Testis (tissue), 2 donors: ENCODE data around the gene NFATC3.

Source experiments
- POLR2A ChIP-seq: fragments of 450-650 bp; IDR thresholded peaks from one replicate; pipeline ENCODE4 v1.6.1; 2017; ENCODE audit warnings: antibody characterized with exemption, mild to moderate bottlenecking, moderate library complexity
- TF ChIP-seq, protein P1 (sequence below), 3 experiments: fragments of 450-650 bp in 2 of 3; fragments of 200-600 bp in 1 of 3; sonication (generic) in 1 of 3; IDR thresholded peaks; one replicate each; pipeline ENCODE4 v1.5.1; 2016 to 2019; ENCODE audit warnings: antibody characterized with exemption in 3 of 3, mild to moderate bottlenecking in 2 of 3, moderate library complexity in 1 of 3

DNA sequence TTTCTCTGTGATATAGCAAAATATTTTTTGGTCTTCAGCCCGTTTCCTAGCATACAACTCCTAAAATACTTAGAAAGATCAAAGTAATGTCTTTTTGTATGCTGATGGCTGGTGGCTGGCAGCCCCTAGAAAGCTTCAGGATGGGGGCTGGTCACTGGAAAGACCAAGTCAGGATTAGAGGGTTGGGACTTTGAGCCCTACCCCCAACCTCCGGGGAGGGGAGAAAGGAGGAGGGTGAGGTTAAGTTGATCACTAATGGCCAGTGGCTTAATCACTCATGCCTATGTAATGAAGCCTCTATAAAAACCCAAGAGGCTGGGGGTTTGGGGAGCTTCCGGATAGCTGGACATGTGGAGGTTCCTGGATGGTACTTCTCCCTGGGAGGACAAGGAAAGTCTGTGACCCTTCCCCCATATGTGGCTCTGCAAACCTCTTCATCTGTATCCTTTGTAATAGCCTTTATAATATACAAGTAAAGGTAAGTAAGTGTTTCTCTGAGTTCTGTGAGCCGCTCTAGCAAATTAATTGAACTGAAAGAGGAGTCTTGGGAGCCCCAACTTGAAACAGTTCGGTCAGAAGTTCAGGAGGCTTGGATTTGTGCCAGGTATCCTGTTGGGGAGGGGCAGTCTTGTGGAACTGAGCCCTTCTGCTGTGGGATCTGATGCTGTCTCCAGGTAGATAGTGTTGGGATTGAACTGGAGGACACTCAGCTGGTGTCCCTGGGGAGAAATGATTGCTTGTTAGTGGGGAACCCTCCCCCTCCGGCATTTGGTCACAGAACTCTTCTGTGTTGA lies 182.6 kb downstream of the NFATC3 start:
- TF ChIP-seq, protein P1, sequence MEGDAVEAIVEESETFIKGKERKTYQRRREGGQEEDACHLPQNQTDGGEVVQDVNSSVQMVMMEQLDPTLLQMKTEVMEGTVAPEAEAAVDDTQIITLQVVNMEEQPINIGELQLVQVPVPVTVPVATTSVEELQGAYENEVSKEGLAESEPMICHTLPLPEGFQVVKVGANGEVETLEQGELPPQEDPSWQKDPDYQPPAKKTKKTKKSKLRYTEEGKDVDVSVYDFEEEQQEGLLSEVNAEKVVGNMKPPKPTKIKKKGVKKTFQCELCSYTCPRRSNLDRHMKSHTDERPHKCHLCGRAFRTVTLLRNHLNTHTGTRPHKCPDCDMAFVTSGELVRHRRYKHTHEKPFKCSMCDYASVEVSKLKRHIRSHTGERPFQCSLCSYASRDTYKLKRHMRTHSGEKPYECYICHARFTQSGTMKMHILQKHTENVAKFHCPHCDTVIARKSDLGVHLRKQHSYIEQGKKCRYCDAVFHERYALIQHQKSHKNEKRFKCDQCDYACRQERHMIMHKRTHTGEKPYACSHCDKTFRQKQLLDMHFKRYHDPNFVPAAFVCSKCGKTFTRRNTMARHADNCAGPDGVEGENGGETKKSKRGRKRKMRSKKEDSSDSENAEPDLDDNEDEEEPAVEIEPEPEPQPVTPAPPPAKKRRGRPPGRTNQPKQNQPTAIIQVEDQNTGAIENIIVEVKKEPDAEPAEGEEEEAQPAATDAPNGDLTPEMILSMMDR (IDR thresholded peaks at IDR 0.05): no peak
- no peak for TF ChIP-seq POLR2A
